ENCODE measurements around the gene TBPL1. TPM values are rescaled to one million over a fixed set of nuclear protein-coding genes. Genes with fewer than 3 reads are reported as not detected.

TBPL1 gene
- total and polyA plus RNA-seq, 5 donors from 2014 or later: 32.2 to 73.6 (median 58.8) TPM

DNA sequence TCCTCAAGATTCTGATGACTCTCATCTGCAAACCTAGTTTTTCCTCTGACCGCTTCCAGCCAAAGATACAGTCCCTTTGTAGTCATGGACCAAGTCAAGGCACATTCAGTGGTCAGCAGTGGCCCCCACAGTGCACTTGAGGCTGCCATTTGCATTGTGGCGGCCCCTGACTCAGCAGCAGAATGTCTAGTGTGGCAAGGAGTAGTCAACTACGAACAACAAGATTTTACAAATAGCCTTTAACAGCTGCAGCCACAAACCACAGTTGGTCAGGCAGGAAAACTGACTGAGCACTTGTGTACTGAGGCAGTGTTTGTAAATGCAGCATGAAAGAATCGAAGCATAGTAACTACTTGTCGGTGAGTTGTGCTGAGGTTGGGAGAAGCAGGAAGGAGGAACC lies 49.8 kb downstream of the TBPL1 start:
- Mint-ChIP-seq H3K36me3 (no peaks in the 10 kb centered on the region), H3K27ac (no peak overlapping the region), H3K27me3 (peaks cover 24% of the 10 kb centered on the region), H3K4me3 (no peak overlapping the region), H3K4me1 (no peaks in the 10 kb centered on the region), H3K9me3 (peaks cover 0 to 2% (median 0%) of the 10 kb centered on the region in 7 donors)
- Histone ChIP-seq H3K4me1 (ENCODE audit: control insufficient read depth, insufficient read depth, low read length, poor library complexity, severe bottlenecking) (no peaks in the 10 kb centered on the region), H3K9me3 (ENCODE audit: control insufficient read depth in 2 of 2, low read length in 2 of 2) (no peaks in the 10 kb centered on the region), H3K27ac (ENCODE audit: insufficient read depth, low read length, poor library complexity, severe bottlenecking) (no peak overlapping the region), H3K36me3 (ENCODE audit: control insufficient read depth, insufficient read depth, low read length) (no peaks in the 10 kb centered on the region), H3K27me3 (ENCODE audit: control insufficient read depth, insufficient read depth, low read length) (peaks cover 6% of the 10 kb centered on the region), H3K4me3 (ENCODE audit: low read depth, low read length) (no peak overlapping the region)
- DNase-seq: no peak
- no peak for ATAC-seq (ENCODE audit: low read depth in 2 of 2)

DNA sequence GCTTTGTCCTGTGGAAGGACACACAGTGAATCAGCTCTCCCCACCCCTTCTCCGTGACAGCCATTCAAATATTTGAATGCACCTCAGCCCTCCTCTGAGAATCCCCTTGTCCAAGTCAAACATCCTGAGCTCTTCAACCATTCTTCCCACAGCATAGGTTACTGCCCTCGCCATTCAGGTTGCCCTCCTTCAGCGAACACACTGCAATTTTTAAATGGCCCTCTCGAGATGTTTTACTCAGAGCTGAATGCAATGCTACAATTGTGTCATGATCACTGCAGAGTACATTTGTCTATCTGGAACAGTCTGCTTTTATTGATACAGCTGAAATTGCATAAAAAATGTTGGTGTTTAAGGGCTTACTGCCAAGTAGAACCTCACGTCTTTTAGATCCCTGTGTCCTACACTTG lies 50.5 kb downstream of the TBPL1 start:
- H3K9me3 ChIP-seq (ENCODE audit: control insufficient read depth in 2 of 2, low read length in 2 of 2): no peaks in the 10 kb centered on the region
- ATAC-seq (ENCODE audit: low read depth in 2 of 2) (no peak), DNase-seq (no peak)
- no peak overlapping the region for H3K4me3 ChIP-seq (ENCODE audit: low read depth, low read length)
- H3K4me1 ChIP-seq (ENCODE audit: control insufficient read depth, insufficient read depth, low read length, poor library complexity, severe bottlenecking): no peaks in the 10 kb centered on the region
- peaks cover 6% of the 10 kb centered on the region for H3K27me3 ChIP-seq (ENCODE audit: control insufficient read depth, insufficient read depth, low read length)
- no peaks in the 10 kb centered on the region for H3K36me3 ChIP-seq (ENCODE audit: control insufficient read depth, insufficient read depth, low read length)
- H3K4me1 Mint-ChIP-seq: no peaks in the 10 kb centered on the region
- H3K27me3 Mint-ChIP-seq: peaks cover 25% of the 10 kb centered on the region
- no peak overlapping the region for H3K4me3 Mint-ChIP-seq
- H3K36me3 Mint-ChIP-seq: no peaks in the 10 kb centered on the region
- H3K27ac Mint-ChIP-seq: no peak overlapping the region
- peaks cover 0 to 2% (median 0%) of the 10 kb centered on the region in 7 donors for H3K9me3 Mint-ChIP-seq
- H3K27ac ChIP-seq (ENCODE audit: insufficient read depth, low read length, poor library complexity, severe bottlenecking): no peak overlapping the region

- Histone ChIP-seq H3K4me1 (ENCODE audit: control insufficient read depth, insufficient read depth, low read length, poor library complexity, severe bottlenecking) (no peaks in the 10 kb centered on the region), H3K27me3 (ENCODE audit: control insufficient read depth, insufficient read depth, low read length) (peaks cover 6% of the 10 kb centered on the region), H3K4me3 (ENCODE audit: low read depth, low read length) (no peak overlapping the region), H3K27ac (ENCODE audit: insufficient read depth, low read length, poor library complexity, severe bottlenecking) (no peak overlapping the region), H3K9me3 (ENCODE audit: control insufficient read depth in 2 of 2, low read length in 2 of 2) (no peaks in the 10 kb centered on the region), H3K36me3 (ENCODE audit: control insufficient read depth, insufficient read depth, low read length) (no peaks in the 10 kb centered on the region)
- ATAC-seq (ENCODE audit: low read depth in 2 of 2): no peak
- DNase-seq: no peak
- H3K4me3 Mint-ChIP-seq: no peak overlapping the region
- H3K4me1 Mint-ChIP-seq: no peaks in the 10 kb centered on the region
- no peak overlapping the region for H3K27ac Mint-ChIP-seq
- no peaks in the 10 kb centered on the region for H3K36me3 Mint-ChIP-seq
- H3K9me3 Mint-ChIP-seq: peaks cover 0 to 2% (median 0%) of the 10 kb centered on the region in 7 donors
- H3K27me3 Mint-ChIP-seq: peaks cover 31% of the 10 kb centered on the region
These were observed 51.7 kb downstream of the TBPL1 start for GRCh38 chr6:134004714-134005113.

DNA sequence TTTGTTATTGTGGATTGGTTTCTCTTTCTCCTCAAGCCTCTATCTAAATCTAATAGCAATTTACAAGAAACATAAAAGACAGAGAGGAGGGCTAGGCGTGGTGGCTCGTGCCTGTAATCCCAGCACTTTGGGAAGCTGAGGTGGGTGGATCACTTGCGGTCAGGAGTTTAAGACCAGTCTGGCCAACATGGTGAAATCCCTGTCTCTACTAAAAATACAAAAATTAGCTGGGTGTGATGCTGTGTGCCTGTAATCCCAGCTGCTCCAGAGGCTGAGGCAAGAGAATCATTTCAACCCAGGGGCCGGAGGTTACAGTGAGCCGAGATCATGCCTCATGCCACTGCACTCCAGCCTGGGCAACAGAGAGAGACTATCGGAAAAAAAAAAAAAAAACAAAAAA lies 52.8 kb downstream of the TBPL1 start:
- Mint-ChIP-seq H3K4me3 (no peak overlapping the region), H3K27ac (no peak overlapping the region), H3K4me1 (no peaks in the 10 kb centered on the region), H3K9me3 (peaks cover 0 to 1% (median 0%) of the 10 kb centered on the region in 7 donors), H3K27me3 (peaks cover 37% of the 10 kb centered on the region), H3K36me3 (no peaks in the 10 kb centered on the region)
- no peak for DNase-seq
- no peak for ATAC-seq (ENCODE audit: low read depth in 2 of 2)
- Histone ChIP-seq H3K4me3 (ENCODE audit: low read depth, low read length) (no peak overlapping the region), H3K9me3 (ENCODE audit: control insufficient read depth in 2 of 2, low read length in 2 of 2) (no peaks in the 10 kb centered on the region), H3K27ac (ENCODE audit: insufficient read depth, low read length, poor library complexity, severe bottlenecking) (no peak overlapping the region), H3K4me1 (ENCODE audit: control insufficient read depth, insufficient read depth, low read length, poor library complexity, severe bottlenecking) (no peaks in the 10 kb centered on the region), H3K36me3 (ENCODE audit: control insufficient read depth, insufficient read depth, low read length) (no peaks in the 10 kb centered on the region), H3K27me3 (ENCODE audit: control insufficient read depth, insufficient read depth, low read length) (peaks cover 4% of the 10 kb centered on the region)

- Histone ChIP-seq H3K27me3 (ENCODE audit: control insufficient read depth, insufficient read depth, low read length) (peaks cover 6% of the 10 kb centered on the region), H3K4me3 (ENCODE audit: low read depth, low read length) (no peak overlapping the region), H3K27ac (ENCODE audit: insufficient read depth, low read length, poor library complexity, severe bottlenecking) (no peak overlapping the region), H3K9me3 (ENCODE audit: control insufficient read depth in 2 of 2, low read length in 2 of 2) (no peaks in the 10 kb centered on the region), H3K4me1 (ENCODE audit: control insufficient read depth, insufficient read depth, low read length, poor library complexity, severe bottlenecking) (no peaks in the 10 kb centered on the region), H3K36me3 (ENCODE audit: control insufficient read depth, insufficient read depth, low read length) (no peaks in the 10 kb centered on the region)
- H3K9me3 Mint-ChIP-seq: no peaks in the 10 kb centered on the region
- H3K36me3 Mint-ChIP-seq: no peaks in the 10 kb centered on the region
- ATAC-seq (ENCODE audit: low read depth in 2 of 2) (no peak), DNase-seq (no peak)
- no peak overlapping the region for H3K4me3 Mint-ChIP-seq
- peaks cover 38% of the 10 kb centered on the region for H3K27me3 Mint-ChIP-seq
- H3K27ac Mint-ChIP-seq: no peak overlapping the region
- no peaks in the 10 kb centered on the region for H3K4me1 Mint-ChIP-seq
These were observed 54.1 kb downstream of the TBPL1 start for GRCh38 chr6:134007077-134007476.

DNA sequence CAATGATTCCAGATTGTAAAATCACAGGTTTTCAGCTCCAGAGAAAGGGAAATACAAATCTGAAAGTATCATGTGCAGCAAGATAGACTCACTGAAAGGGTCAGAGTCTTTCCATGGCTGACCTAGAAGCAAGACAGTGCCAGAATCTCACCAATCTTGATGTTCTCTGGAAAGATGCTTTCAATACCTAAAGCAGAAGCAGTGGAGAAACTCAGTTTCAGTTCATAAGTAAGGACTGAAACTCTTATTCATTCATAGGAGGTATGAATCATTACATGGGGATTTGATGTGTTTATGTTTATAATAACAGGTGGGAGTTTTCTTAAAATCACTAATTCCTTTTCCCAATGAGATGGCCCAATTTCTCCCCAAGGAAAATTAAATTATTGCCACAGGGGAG lies 56.9 kb downstream of the TBPL1 start:
- peaks cover 8% of the 10 kb centered on the region for H3K27me3 ChIP-seq (ENCODE audit: control insufficient read depth, insufficient read depth, low read length)
- no peak overlapping the region for H3K27ac Mint-ChIP-seq
- H3K4me1 ChIP-seq (ENCODE audit: control insufficient read depth, insufficient read depth, low read length, poor library complexity, severe bottlenecking): no peaks in the 10 kb centered on the region
- H3K4me3 ChIP-seq (ENCODE audit: low read depth, low read length): no peak overlapping the region
- H3K4me1 Mint-ChIP-seq: no peaks in the 10 kb centered on the region
- DNase-seq (no peak), ATAC-seq (ENCODE audit: low read depth in 2 of 2) (no peak)
- H3K36me3 Mint-ChIP-seq: no peaks in the 10 kb centered on the region
- H3K27ac ChIP-seq (ENCODE audit: insufficient read depth, low read length, poor library complexity, severe bottlenecking): no peak overlapping the region
- peaks cover 31% of the 10 kb centered on the region for H3K27me3 Mint-ChIP-seq
- H3K9me3 ChIP-seq (ENCODE audit: control insufficient read depth in 2 of 2, low read length in 2 of 2): no peaks in the 10 kb centered on the region
- H3K36me3 ChIP-seq (ENCODE audit: control insufficient read depth, insufficient read depth, low read length): no peaks in the 10 kb centered on the region
- no peaks in the 10 kb centered on the region for H3K9me3 Mint-ChIP-seq
- H3K4me3 Mint-ChIP-seq: no peak overlapping the region

DNA sequence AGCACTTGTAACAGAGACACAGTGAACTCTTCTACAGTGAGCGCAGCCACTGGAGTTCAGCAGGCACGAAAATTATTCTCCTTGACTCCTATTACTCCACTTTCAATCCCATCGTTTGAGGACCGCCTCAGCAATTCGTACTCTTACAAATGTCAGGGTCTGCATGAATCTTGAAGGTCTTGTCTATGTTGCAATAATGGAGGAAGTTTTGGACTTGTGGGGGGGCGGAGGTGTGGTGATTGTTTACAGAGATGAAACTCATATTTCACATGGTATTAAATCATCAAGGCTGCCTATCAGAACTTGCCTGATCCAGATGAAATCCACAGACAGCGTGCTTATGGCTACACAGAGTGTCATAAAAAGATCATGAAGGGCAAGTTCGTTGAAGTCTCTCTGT lies 57.4 kb downstream of the TBPL1 start:
- H3K4me1 Mint-ChIP-seq: no peaks in the 10 kb centered on the region
- no peak overlapping the region for H3K27ac Mint-ChIP-seq
- Histone ChIP-seq H3K4me1 (ENCODE audit: control insufficient read depth, insufficient read depth, low read length, poor library complexity, severe bottlenecking) (no peaks in the 10 kb centered on the region), H3K9me3 (ENCODE audit: control insufficient read depth in 2 of 2, low read length in 2 of 2) (no peaks in the 10 kb centered on the region), H3K36me3 (ENCODE audit: control insufficient read depth, insufficient read depth, low read length) (no peaks in the 10 kb centered on the region), H3K4me3 (ENCODE audit: low read depth, low read length) (no peak overlapping the region), H3K27me3 (ENCODE audit: control insufficient read depth, insufficient read depth, low read length) (peaks cover 8% of the 10 kb centered on the region), H3K27ac (ENCODE audit: insufficient read depth, low read length, poor library complexity, severe bottlenecking) (no peak overlapping the region)
- ATAC-seq (ENCODE audit: low read depth in 2 of 2): no peak
- no peaks in the 10 kb centered on the region for H3K36me3 Mint-ChIP-seq
- no peak overlapping the region for H3K4me3 Mint-ChIP-seq
- H3K27me3 Mint-ChIP-seq: peaks cover 37% of the 10 kb centered on the region
- no peak for DNase-seq
- no peaks in the 10 kb centered on the region for H3K9me3 Mint-ChIP-seq

DNA sequence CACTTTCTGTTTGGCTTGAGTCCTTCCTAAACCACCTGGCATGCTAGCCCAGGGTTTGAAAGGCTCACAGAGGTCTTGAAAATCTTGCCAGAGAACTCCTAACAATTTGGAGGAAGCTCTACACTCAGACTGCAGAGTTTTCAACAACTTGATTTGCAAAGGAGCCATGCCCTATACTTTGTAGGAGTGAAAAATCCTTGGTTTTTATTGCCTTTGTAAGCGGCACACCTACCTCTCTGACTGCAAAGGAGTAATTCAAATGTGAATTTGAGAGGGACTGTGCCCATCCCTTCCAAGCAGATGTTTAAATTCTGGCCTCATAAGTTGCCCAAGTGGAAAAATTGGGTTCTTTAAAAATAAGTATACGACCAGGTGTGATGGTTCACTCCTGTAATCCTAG lies 58.0 kb downstream of the TBPL1 start:
- ATAC-seq (ENCODE audit: low read depth in 2 of 2) (no peak), DNase-seq (no peak)
- no peak overlapping the region for H3K27ac Mint-ChIP-seq
- Histone ChIP-seq H3K36me3 (ENCODE audit: control insufficient read depth, insufficient read depth, low read length) (no peaks in the 10 kb centered on the region), H3K27ac (ENCODE audit: insufficient read depth, low read length, poor library complexity, severe bottlenecking) (no peak overlapping the region), H3K27me3 (ENCODE audit: control insufficient read depth, insufficient read depth, low read length) (peaks cover 8% of the 10 kb centered on the region), H3K9me3 (ENCODE audit: control insufficient read depth in 2 of 2, low read length in 2 of 2) (no peaks in the 10 kb centered on the region), H3K4me3 (ENCODE audit: low read depth, low read length) (no peak overlapping the region), H3K4me1 (ENCODE audit: control insufficient read depth, insufficient read depth, low read length, poor library complexity, severe bottlenecking) (no peaks in the 10 kb centered on the region)
- no peaks in the 10 kb centered on the region for H3K4me1 Mint-ChIP-seq
- peaks cover 39% of the 10 kb centered on the region for H3K27me3 Mint-ChIP-seq
- H3K4me3 Mint-ChIP-seq: no peak overlapping the region
- no peaks in the 10 kb centered on the region for H3K9me3 Mint-ChIP-seq
- H3K36me3 Mint-ChIP-seq: no peaks in the 10 kb centered on the region

All from CD4-positive, CD25-positive, alpha-beta regulatory T cell (primary cell).